Measurements from ENCODE around the gene IRS1. TPM values are rescaled to one million over a fixed set of nuclear protein-coding genes. Genes with fewer than 3 reads are reported as not detected.

IRS1 gene
- total and polyA plus RNA-seq, 2 of the 4 experiments (the other 2 are of a cell fraction), result 21.1 to 37.1 TPM

DNA sequence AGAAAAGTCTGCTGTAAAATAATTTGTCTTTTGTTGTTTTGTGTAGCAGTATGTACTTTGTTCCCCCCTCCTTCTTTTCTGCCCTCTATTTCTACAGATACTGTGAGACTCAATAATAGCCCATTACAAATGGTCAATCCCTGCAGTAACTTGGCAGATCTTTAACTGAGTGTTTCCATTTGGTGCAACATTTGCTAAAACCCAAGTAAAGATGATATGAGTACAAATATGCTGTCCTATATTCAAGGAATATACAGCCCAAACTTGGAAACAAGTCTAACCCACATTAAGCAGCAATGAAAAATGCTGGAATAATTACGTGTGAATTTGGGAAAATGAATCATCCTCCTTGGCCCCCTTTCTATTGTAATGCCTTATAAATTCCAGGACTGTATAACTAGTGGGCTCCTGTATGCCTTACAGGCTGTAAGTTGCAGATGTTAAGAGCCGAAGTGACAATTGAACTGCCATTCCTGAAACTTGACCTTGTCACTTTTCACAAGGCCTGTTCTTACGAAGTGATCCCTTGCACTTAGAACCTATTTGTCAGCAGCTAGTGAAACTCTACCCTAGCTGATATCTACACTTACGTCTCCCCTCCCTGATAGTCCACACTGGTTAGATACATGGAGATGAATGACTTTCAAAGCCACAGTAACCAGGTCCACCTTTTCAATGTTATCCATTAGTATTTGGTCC, 104.9 kb downstream of the IRS1 start:
- no peaks in the 10 kb centered on the region for H3K27me3 ChIP-seq (ENCODE audit: control insufficient read depth, insufficient read depth, low read length)
- no TSS peak for BruUV-seq (replicated peaks)
- no peak overlapping the region for H3K14ac ChIP-seq (replicated peaks; ENCODE audit: low read depth, low read length)
- no peak overlapping the region for H2AK5ac ChIP-seq (ENCODE audit: low read depth, low read length)
- H3K36me3 ChIP-seq (ENCODE audit: control insufficient read depth, insufficient read depth, low read length), result no peaks in the 10 kb centered on the region
- H2BK120ac ChIP-seq (ENCODE audit: low read depth, low read length), result no peak overlapping the region
- no peak overlapping the region; the same call in 1 of the 2 replicates for H2BK20ac ChIP-seq (ENCODE audit: low read depth, low read length)
- dilution Hi-C loops (cut with HindIII; ENCODE audit: low sequenced_read_pairs, unreplicated experiment) (no loop called here), intact Hi-C loops (cut with micrococcal nuclease) (no loop called here), in situ Hi-C loops (cut with MboI; ENCODE audit: low sequenced_read_pairs) (no loop called here)
- no peak overlapping the region for H3K56ac ChIP-seq (ENCODE audit: extremely low read depth, insufficient read depth, low read length)
- H3K9me3 ChIP-seq (ENCODE audit: control insufficient read depth, insufficient read depth, low read length), result no peaks in the 10 kb centered on the region
- H2BK5ac ChIP-seq (ENCODE audit: low read depth, low read length, poor library complexity, severe bottlenecking), result no peak overlapping the region
- H4K8ac ChIP-seq (ENCODE audit: low read depth in 2 of 2, low read length in 2 of 2), result no peak overlapping the region
- DNase-seq (no peak), ATAC-seq (ENCODE audit: low read depth) (no peak)
- no peaks in the 10 kb centered on the region for H3K79me1 ChIP-seq (ENCODE audit: low read depth in 1 of 2, low read length in 2 of 2)
- no peak overlapping the region for H3K4me2 ChIP-seq (ENCODE audit: low read depth, low read length)
- H2AFZ ChIP-seq (replicated peaks; ENCODE audit: low read length, poor library complexity), result no peak overlapping the region
- TF ChIP-seq, protein P1, sequence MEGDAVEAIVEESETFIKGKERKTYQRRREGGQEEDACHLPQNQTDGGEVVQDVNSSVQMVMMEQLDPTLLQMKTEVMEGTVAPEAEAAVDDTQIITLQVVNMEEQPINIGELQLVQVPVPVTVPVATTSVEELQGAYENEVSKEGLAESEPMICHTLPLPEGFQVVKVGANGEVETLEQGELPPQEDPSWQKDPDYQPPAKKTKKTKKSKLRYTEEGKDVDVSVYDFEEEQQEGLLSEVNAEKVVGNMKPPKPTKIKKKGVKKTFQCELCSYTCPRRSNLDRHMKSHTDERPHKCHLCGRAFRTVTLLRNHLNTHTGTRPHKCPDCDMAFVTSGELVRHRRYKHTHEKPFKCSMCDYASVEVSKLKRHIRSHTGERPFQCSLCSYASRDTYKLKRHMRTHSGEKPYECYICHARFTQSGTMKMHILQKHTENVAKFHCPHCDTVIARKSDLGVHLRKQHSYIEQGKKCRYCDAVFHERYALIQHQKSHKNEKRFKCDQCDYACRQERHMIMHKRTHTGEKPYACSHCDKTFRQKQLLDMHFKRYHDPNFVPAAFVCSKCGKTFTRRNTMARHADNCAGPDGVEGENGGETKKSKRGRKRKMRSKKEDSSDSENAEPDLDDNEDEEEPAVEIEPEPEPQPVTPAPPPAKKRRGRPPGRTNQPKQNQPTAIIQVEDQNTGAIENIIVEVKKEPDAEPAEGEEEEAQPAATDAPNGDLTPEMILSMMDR (conservative IDR thresholded peaks at IDR 0.05; ENCODE audit: low read depth, low read length), result no peak
- TF ChIP-seq BHLHE40 (IDR thresholded peaks at IDR 0.05; ENCODE audit: low read depth, low read length) (no peak), MAZ (IDR thresholded peaks at IDR 0.05; ENCODE audit: borderline replicate concordance, low read depth, low read length) (no peak), POLR2A (IDR thresholded peaks at IDR 0.05; ENCODE audit: low read depth, low read length) (no peak), SMC3 (IDR thresholded peaks at IDR 0.05; ENCODE audit: low read depth, low read length) (no peak), RCOR1 (IDR thresholded peaks at IDR 0.05; ENCODE audit: insufficient replicate concordance, low read length) (no peak), MXI1 (IDR thresholded peaks at IDR 0.05; ENCODE audit: borderline replicate concordance, low read depth, low read length) (no peak), CEBPB (IDR thresholded peaks at IDR 0.05; ENCODE audit: low read depth, low read length) (no peak), MAFK (IDR thresholded peaks at IDR 0.05; ENCODE audit: low read depth, low read length) (no peak), RAD21 (IDR thresholded peaks at IDR 0.05; ENCODE audit: low read length) (no peak), NFE2L2 (IDR thresholded peaks at IDR 0.05; ENCODE audit: low read depth, low read length) (no peak), RFX5 (IDR thresholded peaks at IDR 0.05; ENCODE audit: low read depth, low read length) (no peak), CHD1 (IDR thresholded peaks at IDR 0.05; ENCODE audit: low read depth, low read length) (no peak)
- TF ChIP-seq, protein P2, sequence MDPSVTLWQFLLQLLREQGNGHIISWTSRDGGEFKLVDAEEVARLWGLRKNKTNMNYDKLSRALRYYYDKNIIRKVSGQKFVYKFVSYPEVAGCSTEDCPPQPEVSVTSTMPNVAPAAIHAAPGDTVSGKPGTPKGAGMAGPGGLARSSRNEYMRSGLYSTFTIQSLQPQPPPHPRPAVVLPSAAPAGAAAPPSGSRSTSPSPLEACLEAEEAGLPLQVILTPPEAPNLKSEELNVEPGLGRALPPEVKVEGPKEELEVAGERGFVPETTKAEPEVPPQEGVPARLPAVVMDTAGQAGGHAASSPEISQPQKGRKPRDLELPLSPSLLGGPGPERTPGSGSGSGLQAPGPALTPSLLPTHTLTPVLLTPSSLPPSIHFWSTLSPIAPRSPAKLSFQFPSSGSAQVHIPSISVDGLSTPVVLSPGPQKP (IDR thresholded peaks at IDR 0.05; ENCODE audit: borderline replicate concordance, low read depth, low read length), result no peak
- TF ChIP-seq, protein P3, sequence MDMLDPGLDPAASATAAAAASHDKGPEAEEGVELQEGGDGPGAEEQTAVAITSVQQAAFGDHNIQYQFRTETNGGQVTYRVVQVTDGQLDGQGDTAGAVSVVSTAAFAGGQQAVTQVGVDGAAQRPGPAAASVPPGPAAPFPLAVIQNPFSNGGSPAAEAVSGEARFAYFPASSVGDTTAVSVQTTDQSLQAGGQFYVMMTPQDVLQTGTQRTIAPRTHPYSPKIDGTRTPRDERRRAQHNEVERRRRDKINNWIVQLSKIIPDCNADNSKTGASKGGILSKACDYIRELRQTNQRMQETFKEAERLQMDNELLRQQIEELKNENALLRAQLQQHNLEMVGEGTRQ (IDR thresholded peaks at IDR 0.05; ENCODE audit: low read depth, low read length), result no peak
- no peak overlapping the region for H3K9ac ChIP-seq (ENCODE audit: low read depth, low read length)
- no peak overlapping the region for H3K27ac ChIP-seq (ENCODE audit: insufficient read depth, low read length)
- peaks cover 6% of the 10 kb centered on the region for H3K4me1 ChIP-seq (ENCODE audit: control insufficient read depth, insufficient read depth, low read length)
- no peak overlapping the region for H3K23ac ChIP-seq (ENCODE audit: low read depth, low read length)
- no peak overlapping the region for H3K4ac ChIP-seq (ENCODE audit: low read depth, low read length)
- ChIA-PET POLR2A (ENCODE audit: unreplicated experiment) (no interaction called here), CTCF (no interaction called here)
- H4K20me1 ChIP-seq (ENCODE audit: insufficient read depth, low read length), result no peaks in the 10 kb centered on the region
- H2AK9ac ChIP-seq (replicated peaks; ENCODE audit: low read depth, low read length, poor library complexity), result no peak overlapping the region
- H3K4me3 ChIP-seq (ENCODE audit: insufficient read depth, low read depth, low read length), result no peak overlapping the region
- WGBS, 2 experiments (ENCODE audit: extremely low coverage in 2 of 2, insufficient read length in 1 of 2), result 100% methylated on average over 1 of the region's 4 CpGs; no CpG with 5 or more reads in 1 of the 2 experiments
- no peak overlapping the region for H3K18ac ChIP-seq (ENCODE audit: low read depth, low read length)
- H4K5ac ChIP-seq (ENCODE audit: low read depth, low read length), result no peak overlapping the region
- no peak overlapping the region for H4K91ac ChIP-seq (ENCODE audit: insufficient read depth, low read depth, low read length)
- H2BK15ac ChIP-seq (ENCODE audit: low read depth, low read length), result no peak overlapping the region
- H3K9me1 ChIP-seq (ENCODE audit: insufficient read depth, low read length), result no peaks in the 10 kb centered on the region

Measured in IMR-90 (cell line).